Measurements from ENCODE around the gene SLC4A8. TPM values are rescaled to one million over a fixed set of nuclear protein-coding genes. Genes with fewer than 3 reads are reported as not detected.

Gene SLC4A8
- total RNA-seq, 1 donor from 2014 or later = 5.2 TPM

GRCh38 chr12:51529651-51529970, 105.0 kb downstream of the SLC4A8 start:
- CTCF ChIA-PET = interaction anchor here (1.8 kb wide), 1 partner anchor 108 kb away, joined by 10 read pairs; no protein-coding TSS in a partner anchor

GRCh38 chr12:51530208-51530607, 105.6 kb downstream of the SLC4A8 start:
- Mint-ChIP-seq H3K4me3 (no peak overlapping the region), H3K27ac (no peak overlapping the region), H3K9me3 (no peaks in the 10 kb centered on the region), H3K4me1 (peaks cover 11% of the 10 kb centered on the region), H3K36me3 (ENCODE audit: low read depth) (no peaks in the 10 kb centered on the region), H3K27me3 (peaks cover 27% of the 10 kb centered on the region)
- POLR2A ChIA-PET = no interaction called here
- CTCF ChIA-PET = interaction anchor here (0.9 to 2.5 kb wide), 3 partner anchors 109 to 189 kb away, joined by 3 to 16 read pairs (median 10); no protein-coding TSS in a partner anchor
- ATAC-seq (ENCODE audit: low read depth) = no peak
- no peak for TF ChIP-seq CTCF (IDR thresholded peaks at IDR 0.05)
- no peak for DNase-seq
- intact Hi-C loops (cut with micrococcal nuclease) = loop anchor here (5.0 to 10.0 kb wide), 4 partner anchors 163 to 705 kb away; partner anchors contain the start of gene CSRNP2

More at GRCh38 chr12:51529651-51529970, 105.0 kb downstream of the SLC4A8 start:
- Mint-ChIP-seq H3K36me3 (ENCODE audit: low read depth) (no peaks in the 10 kb centered on the region), H3K9me3 (no peaks in the 10 kb centered on the region), H3K4me1 (peaks cover 11% of the 10 kb centered on the region), H3K4me3 (no peak overlapping the region), H3K27me3 (peaks cover 23% of the 10 kb centered on the region), H3K27ac (no peak overlapping the region)
- DNase-seq = no peak
- intact Hi-C loops (cut with micrococcal nuclease) = no loop called here
- POLR2A ChIA-PET = no interaction called here
- ATAC-seq (ENCODE audit: low read depth) = no peak
- TF ChIP-seq CTCF (IDR thresholded peaks at IDR 0.05) = no peak

- ATAC-seq (ENCODE audit: low read depth) (peak; percentile 63), DNase-seq (no peak)
- ChIA-PET POLR2A (interaction anchor here (0.8 to 1.1 kb wide), 3 partner anchors 110 to 261 kb away, joined by 3 to 4 read pairs (median 3); partner anchors contain the start of gene SMAGP), CTCF (interaction anchor here (0.6 to 3.3 kb wide), 19 partner anchors 8 to 313 kb away, joined by 3 to 52 read pairs (median 4); partner anchors contain the start of genes POU6F1 and SLC4A8)
- Mint-ChIP-seq H3K36me3 (ENCODE audit: low read depth) (no peaks in the 10 kb centered on the region), H3K27me3 (peaks cover 28% of the 10 kb centered on the region), H3K4me3 (no peak overlapping the region), H3K27ac (no peak overlapping the region), H3K9me3 (no peaks in the 10 kb centered on the region), H3K4me1 (peaks cover 11% of the 10 kb centered on the region)
- intact Hi-C loops (cut with micrococcal nuclease) = loop anchor here (5.0 to 10.0 kb wide), 4 partner anchors 164 to 707 kb away; partner anchors contain the start of gene CSRNP2
- TF ChIP-seq CTCF (IDR thresholded peaks at IDR 0.05) = no peak
Measured at GRCh38 chr12:51531284-51531977, 106.8 kb downstream of the SLC4A8 start.

- POLR2A ChIA-PET = interaction anchor here (0.8 to 1.1 kb wide), 3 partner anchors 111 to 262 kb away, joined by 3 to 4 read pairs (median 3); partner anchors contain the start of gene SMAGP
Measured at GRCh38 chr12:51531978-51532497, 107.4 kb downstream of the SLC4A8 start.

More at GRCh38 chr12:51531978-51532497, 107.4 kb downstream of the SLC4A8 start:
- Mint-ChIP-seq H3K27me3 (peaks cover 28% of the 10 kb centered on the region), H3K27ac (no peak overlapping the region), H3K4me1 (peaks cover 11% of the 10 kb centered on the region), H3K36me3 (ENCODE audit: low read depth) (no peaks in the 10 kb centered on the region), H3K4me3 (no peak overlapping the region), H3K9me3 (no peaks in the 10 kb centered on the region)
- peak; percentile 51 for TF ChIP-seq CTCF (IDR thresholded peaks at IDR 0.05)
- CTCF ChIA-PET = interaction anchor here (0.7 to 3.3 kb wide), 19 partner anchors 8 to 493 kb away, joined by 3 to 52 read pairs (median 3); partner anchors contain the start of genes POU6F1 and SLC4A8
- DNase-seq (peak; percentile 56), ATAC-seq (ENCODE audit: low read depth) (peak; percentile 97)
- intact Hi-C loops (cut with micrococcal nuclease) = loop anchor here (1.0 to 10.0 kb wide), 10 partner anchors 107 to 767 kb away; partner anchors contain the start of genes ATF1 and CSRNP2

Data from activated B cell treated with CpG ODN at 0.5 μM for 24 hours (primary cell).